IMR-90 (cell line): ENCODE results near the gene AIFM2. TPM values are rescaled to one million over a fixed set of nuclear protein-coding genes. Genes with fewer than 3 reads are reported as not detected.
"Not testable (repeated sequence)": the region's sequence is repeated elsewhere in the genome, so short reads cannot be mapped to it uniquely, and the experiment has no call there.

Source experiments
- ATAC-seq: fragments of 200-7000 bp; cut with Tn5 transposase; 2 replicates; pipeline ENCODE4 v1.9.1; 2020; ENCODE audit warnings: low read depth, mild to moderate bottlenecking, moderate library complexity
- BruUV-seq: library from RNA; stranded (reverse); fragments of 400-500 nt; replicated peaks from 2 replicates; lab custom pipeline; 2021; lab: Mats Ljungman, UMichigan
- CTCF ChIA-PET: fragments of 300-600 bp; formaldehyde crosslinking; extraction: SDS; loops from one replicate; lab custom pipeline; 2021; ENCODE audit warnings: antibody characterized with exemption; lab: Yijun Ruan, JAX
- POLR2A ChIA-PET: fragments of 300-600 bp; sonication (Branson Sonifier 250); formaldehyde crosslinking; loops from one replicate; lab custom pipeline; 2022; ENCODE audit warnings: antibody characterized with exemption; ENCODE audit not compliant: unreplicated experiment; lab: Charles Lee
- DNase-seq: peaks from one replicate; pipeline ENCODE4 v3.0.0; 2013
- H2AFZ ChIP-seq: replicated peaks from 2 replicates; pipeline ENCODE3; 2013; ENCODE audit warnings: low read length, mild to moderate bottlenecking; ENCODE audit not compliant: poor library complexity
- H2AK5ac ChIP-seq: 2 replicates; pipeline ENCODE4 v1.6.1; 2013; ENCODE audit warnings: low read depth, low read length, inconsistent platforms
- H2AK9ac ChIP-seq: replicated peaks from 2 replicates; pipeline ENCODE3; 2013; ENCODE audit warnings: mild to moderate bottlenecking, low read depth, low read length, moderate library complexity; ENCODE audit not compliant: poor library complexity
- H2BK120ac ChIP-seq: 2 replicates; pipeline ENCODE4 v1.6.1; 2013; ENCODE audit warnings: low read depth, low read length, inconsistent platforms
- H2BK15ac ChIP-seq: 3 replicates; pipeline ENCODE4 v1.6.1; 2013; ENCODE audit warnings: low read depth, low read length, inconsistent platforms
- H2BK20ac ChIP-seq: 2 replicates; pipeline ENCODE4 v1.6.1; 2013; ENCODE audit warnings: low read depth, mild to moderate bottlenecking, inconsistent platforms, low read length, moderate library complexity
- H2BK5ac ChIP-seq: 2 replicates; pipeline ENCODE4 v1.6.1; 2013; ENCODE audit warnings: mild to moderate bottlenecking, low read depth, low read length, inconsistent platforms; ENCODE audit not compliant: poor library complexity, severe bottlenecking
- H3K14ac ChIP-seq: replicated peaks from 2 replicates; pipeline ENCODE4 v1.6.1; 2013; ENCODE audit warnings: low read depth, low read length, inconsistent platforms
- H3K18ac ChIP-seq: 2 replicates; pipeline ENCODE4 v1.6.1; 2013; ENCODE audit warnings: low read depth, low read length, control low read depth
- H3K23ac ChIP-seq: 2 replicates; pipeline ENCODE4 v1.6.1; 2013; ENCODE audit warnings: low read depth, low read length, inconsistent platforms
- H3K27ac ChIP-seq: 2 replicates; pipeline ENCODE4 v1.5.1; 2013; ENCODE audit warnings: mild to moderate bottlenecking, control low read depth, low read length; ENCODE audit not compliant: insufficient read depth
- H3K27me3 ChIP-seq: 2 replicates; pipeline ENCODE4 v1.6.1; 2013; ENCODE audit warnings: low read length; ENCODE audit not compliant: control insufficient read depth, insufficient read depth
- H3K36me3 ChIP-seq: 2 replicates; pipeline ENCODE4 v1.6.1; 2013; ENCODE audit warnings: low read length, mixed read lengths; ENCODE audit not compliant: control insufficient read depth, insufficient read depth
- H3K4ac ChIP-seq: 2 replicates; pipeline ENCODE4 v1.6.1; 2013; ENCODE audit warnings: low read depth, low read length, inconsistent platforms
- H3K4me1 ChIP-seq: 2 replicates; pipeline ENCODE4 v1.6.1; 2013; ENCODE audit warnings: low read length, mixed read lengths; ENCODE audit not compliant: control insufficient read depth, insufficient read depth
- H3K4me2 ChIP-seq: 2 replicates; pipeline ENCODE4 v1.6.1; 2013; ENCODE audit warnings: low read depth, mild to moderate bottlenecking, control low read depth, low read length, moderate library complexity
- H3K4me3 ChIP-seq: 2 replicates; pipeline ENCODE4 v1.5.1; 2013; ENCODE audit warnings: low read depth, mild to moderate bottlenecking, control low read depth, low read length, moderate library complexity; ENCODE audit not compliant: insufficient read depth
- H3K56ac ChIP-seq: 2 replicates; pipeline ENCODE4 v1.6.1; 2013; ENCODE audit warnings: low read length, inconsistent platforms; ENCODE audit not compliant: insufficient read depth; ENCODE audit errors: extremely low read depth
- H3K79me1 ChIP-seq, 2 experiments: 2 replicates each; pipeline ENCODE4 v1.6.1; 2013; ENCODE audit warnings: low read length in 2 of 2, inconsistent platforms in 1 of 2, low read depth in 1 of 2
- H3K9ac ChIP-seq: 2 replicates; pipeline ENCODE4 v1.6.1; 2013; ENCODE audit warnings: low read depth, low read length, control low read depth
- H3K9me1 ChIP-seq: 2 replicates; pipeline ENCODE4 v1.6.1; 2013; ENCODE audit warnings: low read length, inconsistent platforms; ENCODE audit not compliant: insufficient read depth
- H3K9me3 ChIP-seq: 2 replicates; pipeline ENCODE4 v1.6.1; 2013; ENCODE audit warnings: low read length; ENCODE audit not compliant: control insufficient read depth, insufficient read depth
- H4K20me1 ChIP-seq: 2 replicates; pipeline ENCODE4 v1.6.1; 2013; ENCODE audit warnings: low read length, inconsistent platforms; ENCODE audit not compliant: insufficient read depth
- H4K5ac ChIP-seq: 2 replicates; pipeline ENCODE4 v1.6.1; 2013; ENCODE audit warnings: mild to moderate bottlenecking, low read depth, low read length, control low read depth
- H4K8ac ChIP-seq, 2 experiments: 2 replicates each; pipeline ENCODE4 v1.6.1; 2013; ENCODE audit warnings: low read depth in 2 of 2, low read length in 2 of 2, control low read depth in 1 of 2, inconsistent platforms in 1 of 2
- H4K91ac ChIP-seq: 2 replicates; pipeline ENCODE4 v1.6.1; 2013; ENCODE audit warnings: low read depth, low read length, inconsistent platforms; ENCODE audit not compliant: insufficient read depth
- ELK1 ChIP-seq: fragments of 150-350 bp; IDR thresholded peaks from 2 replicates; pipeline ENCODE4 v1.6.1; 2016; ENCODE audit warnings: low read depth, mild to moderate bottlenecking, low read length, moderate library complexity, borderline replicate concordance
- FOS ChIP-seq: fragments of 150-350 bp; IDR thresholded peaks from 2 replicates; pipeline ENCODE4 v1.6.1; 2016; ENCODE audit warnings: low read depth, low read length
- MAZ ChIP-seq: IDR thresholded peaks from 2 replicates; pipeline ENCODE4 v1.6.1; 2012; ENCODE audit warnings: low read depth, mild to moderate bottlenecking, low read length, improper control_type of control experiment, moderate library complexity, borderline replicate concordance
- MXI1 ChIP-seq: IDR thresholded peaks from 2 replicates; pipeline ENCODE4 v1.6.1; 2012; ENCODE audit warnings: low read depth, mild to moderate bottlenecking, low read length, moderate library complexity, borderline replicate concordance
- SMC3 ChIP-seq: fragments of 150-350 bp; IDR thresholded peaks from 2 replicates; pipeline ENCODE4 v1.6.1; 2016; ENCODE audit warnings: low read depth, mild to moderate bottlenecking, antibody characterized with exemption, low read length, moderate library complexity
- USF2 ChIP-seq: fragments of 150-350 bp; IDR thresholded peaks from 2 replicates; pipeline ENCODE4 v1.6.1; 2017; ENCODE audit warnings: mild to moderate bottlenecking, antibody characterized with exemption, low read length, low read depth
- WGBS, 2 experiments: methylation state at CpG; one replicate each; pipeline versions ENCODE4 v1.1.5 to v1.1.7; 2013; ENCODE audit warnings: missing lambda C conversion rate in 2 of 2; ENCODE audit not compliant: insufficient read length in 1 of 2; ENCODE audit errors: extremely low coverage in 2 of 2; 5-methylcytosine and 5-hydroxymethylcytosine counted together
- dilution Hi-C: fragments of 300-500 bp; cut with HindIII; formaldehyde crosslinking; loops from one replicate; pipeline ENCODE4 v1.14.3; 2018; ENCODE audit warnings: low sequenced_read_pairs; ENCODE audit not compliant: unreplicated experiment
- in situ Hi-C: fragments of 300-500 bp; cut with MboI; formaldehyde crosslinking; loops from 3 replicates; pipeline ENCODE4 v1.14.3; 2019; ENCODE audit warnings: low sequenced_read_pairs, inconsistent platforms, mixed read lengths
- intact Hi-C: fragments of 100-400 bp; cut with micrococcal nuclease; formaldehyde crosslinking; loops from 2 replicates; pipeline ENCODE4 v1.10.0; 2022
- polyA plus RNA-seq, 3 experiments: library from polyadenylated mRNA; depleted of rRNA; stranded (reverse); fragments of >200 nt; gene quantifications; 2 replicates each; pipeline ENCODE4 v1.2.3, GENCODE V29; 2012; ENCODE audit warnings: low replicate concordance in 1 of 3
- total RNA-seq: library from RNA; depleted of rRNA; stranded (reverse); fragments of >200 nt; gene quantifications from 2 replicates; pipeline ENCODE4 v1.2.3, GENCODE V29; 2012

Gene AIFM2
- total and polyA plus RNA-seq, 2 of the 4 experiments (the other 2 are of a cell fraction): 2.0 to 4.6 TPM

GRCh38 chr10:70101668-70102067 is 31.0 kb downstream of the AIFM2 start:
- H3K79me1 ChIP-seq: no peaks in the 10 kb centered on the region
- no peak overlapping the region for H4K91ac ChIP-seq
- no peak overlapping the region for H3K18ac ChIP-seq
- intact Hi-C loops (no loop called here), dilution Hi-C loops (no loop called here), in situ Hi-C loops (no loop called here)
- H2AK9ac ChIP-seq: no peak overlapping the region
- no peak overlapping the region for H3K9ac ChIP-seq
- no peak overlapping the region for H4K5ac ChIP-seq
- no peak overlapping the region for H4K8ac ChIP-seq
- no peak overlapping the region for H3K4me2 ChIP-seq
- H3K27ac ChIP-seq: no peak overlapping the region
- no peak overlapping the region for H3K56ac ChIP-seq
- H3K4ac ChIP-seq: no peak overlapping the region
- no peak overlapping the region for H2BK120ac ChIP-seq
- H3K4me1 ChIP-seq: no peaks in the 10 kb centered on the region
- no peak for ATAC-seq
- H3K36me3 ChIP-seq: peaks cover 18% of the 10 kb centered on the region
- H2BK20ac ChIP-seq: no peak overlapping the region
- no peak overlapping the region for H2BK5ac ChIP-seq
- no peak overlapping the region for H3K4me3 ChIP-seq
- ChIA-PET CTCF (no interaction called here), POLR2A (no interaction called here)
- TF ChIP-seq ELK1: no peak
- TF ChIP-seq USF2: no peak
- TF ChIP-seq MXI1: no peak
- TF ChIP-seq SMC3: no peak
- TF ChIP-seq MAZ: no peak
- no peak for TF ChIP-seq FOS
- no peak for DNase-seq
- no peaks in the 10 kb centered on the region for H4K20me1 ChIP-seq
- H3K23ac ChIP-seq: no peak overlapping the region
- peaks cover 10% of the 10 kb centered on the region; the same call in 1 of the 2 replicates for H3K9me1 ChIP-seq
- WGBS, 2 experiments: no CpG with 5 or more reads among the region's 3 CpGs
- BruUV-seq: no TSS peak
- H2AK5ac ChIP-seq: no peak overlapping the region
- H2AFZ ChIP-seq: no peak overlapping the region
- no peak overlapping the region for H3K14ac ChIP-seq
- no peaks in the 10 kb centered on the region for H3K27me3 ChIP-seq
- no peaks in the 10 kb centered on the region for H3K9me3 ChIP-seq
- no peak overlapping the region for H2BK15ac ChIP-seq

- H2AFZ ChIP-seq, H2BK15ac ChIP-seq, DNase-seq, H2BK20ac ChIP-seq, H3K23ac ChIP-seq, H2BK120ac ChIP-seq, H3K4me3 ChIP-seq, H4K91ac ChIP-seq, H3K14ac ChIP-seq, H2BK5ac ChIP-seq, H3K27ac ChIP-seq, in situ Hi-C loops, H3K4ac ChIP-seq, H2AK5ac ChIP-seq, BruUV-seq, CTCF ChIA-PET, dilution Hi-C loops, H3K27me3 ChIP-seq, H3K18ac ChIP-seq, H3K9ac ChIP-seq, H3K79me1 ChIP-seq, ATAC-seq, H3K4me2 ChIP-seq, H3K4me1 ChIP-seq, H4K20me1 ChIP-seq, H4K5ac ChIP-seq, POLR2A ChIA-PET, H4K8ac ChIP-seq, H3K56ac ChIP-seq, H3K9me3 ChIP-seq, H2AK9ac ChIP-seq, intact Hi-C loops: not testable (repeated sequence)
- peaks cover 10% of the 10 kb centered on the region; the same call in 1 of the 2 replicates for H3K9me1 ChIP-seq
- 100% methylated on average over 3 of the region's 11 CpGs; no CpG with 5 or more reads in 1 of the 2 experiments for WGBS, 2 experiments
- peaks cover 18% of the 10 kb centered on the region for H3K36me3 ChIP-seq
Measured at GRCh38 chr10:70101068-70101562, 31.5 kb downstream of the AIFM2 start.
